ENCODE results near the gene CDH2.
A peak's percentile ranks its signal among the peaks of the same experiment; 100 is the strongest.

The CDH2 gene

GRCh38 chr18:27969206-27969605, 207.7 kb downstream of the CDH2 start:
- TF ChIP-seq GATA3 (IDR thresholded peaks at IDR 0.05; ENCODE audit: low read depth, low read length) (no peak), GATA2 (IDR thresholded peaks at IDR 0.05; ENCODE audit: low read depth, low read length) (no peak)

GRCh38 chr18:27967913-27968824, 208.8 kb downstream of the CDH2 start:
- TF ChIP-seq GATA2 (IDR thresholded peaks at IDR 0.05; ENCODE audit: low read depth, low read length) (no peak), GATA3 (IDR thresholded peaks at IDR 0.05; ENCODE audit: low read depth, low read length) (no peak)

GRCh38 chr18:27966881-27967280, 210.0 kb downstream of the CDH2 start:
- TF ChIP-seq GATA3 (IDR thresholded peaks at IDR 0.05; ENCODE audit: low read depth, low read length), result no peak

GRCh38 chr18:27964811-27965210, 212.1 kb downstream of the CDH2 start:
- TF ChIP-seq GATA3 (IDR thresholded peaks at IDR 0.05; ENCODE audit: low read depth, low read length) (no peak), GATA2 (IDR thresholded peaks at IDR 0.05; ENCODE audit: low read depth, low read length) (no peak)

- no peak for TF ChIP-seq GATA3 (IDR thresholded peaks at IDR 0.05; ENCODE audit: low read depth, low read length)
- TF ChIP-seq GATA2 (IDR thresholded peaks at IDR 0.05; ENCODE audit: low read depth, low read length), result no peak
Observed at GRCh38 chr18:27959101-27959500, 217.8 kb downstream of the CDH2 start.

- TF ChIP-seq GATA2 (IDR thresholded peaks at IDR 0.05; ENCODE audit: low read depth, low read length), result no peak
- no peak for TF ChIP-seq GATA3 (IDR thresholded peaks at IDR 0.05; ENCODE audit: low read depth, low read length)
Observed at GRCh38 chr18:27956001-27956640, 220.8 kb downstream of the CDH2 start.

- TF ChIP-seq GATA2 (IDR thresholded peaks at IDR 0.05; ENCODE audit: low read depth, low read length) (no peak), GATA3 (IDR thresholded peaks at IDR 0.05; ENCODE audit: low read depth, low read length) (no peak)
Observed at GRCh38 chr18:27954226-27954625, 222.7 kb downstream of the CDH2 start.

- TF ChIP-seq GATA3 (IDR thresholded peaks at IDR 0.05; ENCODE audit: low read depth, low read length) (no peak), GATA2 (IDR thresholded peaks at IDR 0.05; ENCODE audit: low read depth, low read length) (no peak)
Observed at GRCh38 chr18:27952741-27953140, 224.2 kb downstream of the CDH2 start.

GRCh38 chr18:27950648-27951228, 226.2 kb downstream of the CDH2 start:
- TF ChIP-seq GATA3 (IDR thresholded peaks at IDR 0.05; ENCODE audit: low read depth, low read length) (no peak), GATA2 (IDR thresholded peaks at IDR 0.05; ENCODE audit: low read depth, low read length) (no peak)

GRCh38 chr18:27948986-27949385, 227.9 kb downstream of the CDH2 start:
- no peak for TF ChIP-seq GATA3 (IDR thresholded peaks at IDR 0.05; ENCODE audit: low read depth, low read length)
- no peak for TF ChIP-seq GATA2 (IDR thresholded peaks at IDR 0.05; ENCODE audit: low read depth, low read length)

GRCh38 chr18:27942706-27943105, 234.2 kb downstream of the CDH2 start:
- TF ChIP-seq GATA3 (IDR thresholded peaks at IDR 0.05; ENCODE audit: low read depth, low read length) (no peak), GATA2 (IDR thresholded peaks at IDR 0.05; ENCODE audit: low read depth, low read length) (no peak)

GRCh38 chr18:27931535-27931934, 245.4 kb downstream of the CDH2 start:
- peak; percentile 56; the same call in 1 of the 2 replicates for TF ChIP-seq GATA2 (IDR thresholded peaks at IDR 0.05; ENCODE audit: low read depth, low read length)
- TF ChIP-seq GATA3 (IDR thresholded peaks at IDR 0.05; ENCODE audit: low read depth, low read length), result no peak

GRCh38 chr18:27922780-27923179, 254.2 kb downstream of the CDH2 start:
- TF ChIP-seq GATA2 (IDR thresholded peaks at IDR 0.05; ENCODE audit: low read depth, low read length), result no peak
- TF ChIP-seq GATA3 (IDR thresholded peaks at IDR 0.05; ENCODE audit: low read depth, low read length), result no peak

- TF ChIP-seq GATA3 (IDR thresholded peaks at IDR 0.05; ENCODE audit: low read depth, low read length) (no peak), GATA2 (IDR thresholded peaks at IDR 0.05; ENCODE audit: low read depth, low read length) (no peak)
Observed at GRCh38 chr18:27921904-27922751, 254.8 kb downstream of the CDH2 start.

Measured in SH-SY5Y (cell line).